ENCODE results near the gene MRPS5. TPM values are rescaled to one million over a fixed set of nuclear protein-coding genes. Genes with fewer than 3 reads are reported as not detected.

MRPS5 gene
- total and polyA plus RNA-seq, 2 donors (not counting 1 experiment from before 2014, with no cell fraction given) = 46.3 to 48.0 TPM

DNA sequence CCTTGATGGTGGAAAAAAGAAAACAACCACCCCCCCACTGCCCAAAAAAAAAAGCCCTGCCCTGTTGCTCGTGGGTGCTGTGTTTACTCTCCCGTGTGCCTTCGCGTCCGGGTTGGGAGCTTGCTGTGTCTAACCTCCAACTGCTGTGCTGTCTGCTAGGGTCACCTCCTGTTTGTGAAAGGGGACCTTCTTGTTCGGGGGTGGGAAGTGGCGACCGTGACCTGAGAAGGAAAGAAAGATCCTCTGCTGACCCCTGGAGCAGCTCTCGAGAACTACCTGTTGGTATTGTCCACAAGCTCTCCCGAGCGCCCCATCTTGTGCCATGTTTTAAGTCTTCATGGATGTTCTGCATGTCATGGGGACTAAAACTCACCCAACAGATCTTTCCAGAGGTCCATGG is 68.1 kb downstream of the MRPS5 start:
- POLR2A ChIA-PET = no interaction called here

DNA sequence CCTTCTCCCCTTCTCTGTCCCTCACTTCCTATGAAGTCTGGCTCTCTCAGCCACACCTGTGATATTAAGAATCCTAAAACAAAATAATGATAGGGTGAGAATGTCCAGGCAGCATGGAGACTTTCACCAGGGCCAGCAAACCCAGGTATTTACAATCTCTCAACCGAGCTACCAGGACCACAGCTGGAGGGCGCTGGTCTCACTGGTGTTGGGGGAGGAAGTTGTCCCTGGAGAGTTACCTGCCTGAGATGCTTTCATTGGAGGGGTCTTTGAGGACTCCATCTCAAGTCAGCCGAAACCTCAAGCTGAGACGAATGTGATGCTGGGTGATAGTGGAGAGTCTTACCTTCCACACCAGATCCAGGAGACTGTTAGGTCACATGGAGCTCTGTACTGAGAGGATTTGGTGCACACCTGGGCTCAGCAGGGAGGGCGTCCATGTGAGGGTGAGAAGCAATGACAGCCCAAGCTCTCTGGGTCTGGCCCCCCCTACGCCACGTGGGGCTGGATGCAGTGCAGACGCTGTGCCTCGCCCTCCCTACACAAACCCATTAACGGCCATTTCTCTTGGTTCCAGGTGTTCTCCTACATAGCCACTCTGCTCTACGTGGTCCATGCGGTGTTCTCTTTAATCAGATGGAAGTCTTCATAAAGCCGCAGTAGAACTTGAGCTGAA is 68.7 kb downstream of the MRPS5 start:
- ChIA-PET CTCF (no interaction called here), POLR2A (no interaction called here)
- H3K4me3 ChIP-seq (ENCODE audit: control extremely low read depth in 1 of 5, extremely low read depth in 1 of 5, insufficient read depth in 1 of 5, low read depth in 2 of 5, low read length in 4 of 5) = no peak overlapping the region
- 93% methylated on average over 10 of the region's 13 CpGs for WGBS (ENCODE audit: insufficient coverage)
- H3K9ac ChIP-seq (ENCODE audit: low read length) = no peak overlapping the region
- ATAC-seq (ENCODE audit: low read depth) = no peak
- Mint-ChIP-seq H3K27me3 (peaks cover 4% of the 10 kb centered on the region), H3K4me1 (no peaks in the 10 kb centered on the region), H3K27ac (no peak overlapping the region), H3K9me3 (ENCODE audit: insufficient read depth) (no peaks in the 10 kb centered on the region), H3K4me3 (no peak overlapping the region)
- H2AFZ ChIP-seq (ENCODE audit: insufficient read depth, low read depth, low read length, poor library complexity, severe bottlenecking) = no peak overlapping the region
- H4K20me1 ChIP-seq (ENCODE audit: control insufficient read depth, insufficient read depth, low read length, poor library complexity, severe bottlenecking) = no peaks in the 10 kb centered on the region
- H3K27ac ChIP-seq (ENCODE audit: low read length in 2 of 2) = no peak overlapping the region
- TF ChIP-seq, protein P1, sequence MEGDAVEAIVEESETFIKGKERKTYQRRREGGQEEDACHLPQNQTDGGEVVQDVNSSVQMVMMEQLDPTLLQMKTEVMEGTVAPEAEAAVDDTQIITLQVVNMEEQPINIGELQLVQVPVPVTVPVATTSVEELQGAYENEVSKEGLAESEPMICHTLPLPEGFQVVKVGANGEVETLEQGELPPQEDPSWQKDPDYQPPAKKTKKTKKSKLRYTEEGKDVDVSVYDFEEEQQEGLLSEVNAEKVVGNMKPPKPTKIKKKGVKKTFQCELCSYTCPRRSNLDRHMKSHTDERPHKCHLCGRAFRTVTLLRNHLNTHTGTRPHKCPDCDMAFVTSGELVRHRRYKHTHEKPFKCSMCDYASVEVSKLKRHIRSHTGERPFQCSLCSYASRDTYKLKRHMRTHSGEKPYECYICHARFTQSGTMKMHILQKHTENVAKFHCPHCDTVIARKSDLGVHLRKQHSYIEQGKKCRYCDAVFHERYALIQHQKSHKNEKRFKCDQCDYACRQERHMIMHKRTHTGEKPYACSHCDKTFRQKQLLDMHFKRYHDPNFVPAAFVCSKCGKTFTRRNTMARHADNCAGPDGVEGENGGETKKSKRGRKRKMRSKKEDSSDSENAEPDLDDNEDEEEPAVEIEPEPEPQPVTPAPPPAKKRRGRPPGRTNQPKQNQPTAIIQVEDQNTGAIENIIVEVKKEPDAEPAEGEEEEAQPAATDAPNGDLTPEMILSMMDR (IDR thresholded peaks at IDR 0.05) = no peak
- no peak for TF ChIP-seq EZH2 (IDR thresholded peaks at IDR 0.05; ENCODE audit: borderline replicate concordance, insufficient read depth, low read depth, low read length, poor library complexity, severe bottlenecking)
- DNase-seq = no peak
- H3K4me1 ChIP-seq (ENCODE audit: control insufficient read depth in 2 of 2, insufficient read depth in 2 of 2, low read length in 2 of 2) = no peaks in the 10 kb centered on the region
- no peaks in the 10 kb centered on the region for H3K9me3 ChIP-seq (ENCODE audit: control extremely low read depth in 1 of 3, control insufficient read depth in 2 of 3, insufficient read depth in 1 of 3, low read length in 2 of 3)
- H3K36me3 ChIP-seq (replicated peaks in 1 of 2; ENCODE audit: control extremely low read depth in 1 of 2, control insufficient read depth in 1 of 2, extremely low read depth in 1 of 2, insufficient read depth in 2 of 2, low read length in 1 of 2) = no peaks in the 10 kb centered on the region
- H3K4me2 ChIP-seq (replicated peaks; ENCODE audit: low read depth, low read length, poor library complexity, severe bottlenecking) = no peak overlapping the region
- H3K79me2 ChIP-seq (ENCODE audit: control insufficient read depth, insufficient read depth, low read length) = no peaks in the 10 kb centered on the region
- intact Hi-C loops (cut with micrococcal nuclease) = no loop called here
- peaks cover 0 to 3% (median 0%) of the 10 kb centered on the region in 4 experiments for H3K27me3 ChIP-seq (replicated peaks in 1 of 4; ENCODE audit: control extremely low read depth in 1 of 4, control insufficient read depth in 3 of 4, insufficient read depth in 4 of 4, low read length in 3 of 4)

More for the DNA sequence above, 68.1 kb downstream of the MRPS5 start:
- Histone ChIP-seq H2AFZ (ENCODE audit: insufficient read depth, low read depth, low read length, poor library complexity, severe bottlenecking) (no peak overlapping the region), H3K9ac (ENCODE audit: low read length) (no peak overlapping the region), H3K36me3 (replicated peaks in 1 of 2; ENCODE audit: control extremely low read depth in 1 of 2, control insufficient read depth in 1 of 2, extremely low read depth in 1 of 2, insufficient read depth in 2 of 2, low read length in 1 of 2) (no peaks in the 10 kb centered on the region), H4K20me1 (ENCODE audit: control insufficient read depth, insufficient read depth, low read length, poor library complexity, severe bottlenecking) (no peaks in the 10 kb centered on the region), H3K27ac (ENCODE audit: low read length in 2 of 2) (no peak overlapping the region), H3K4me3 (ENCODE audit: control extremely low read depth in 1 of 5, extremely low read depth in 1 of 5, insufficient read depth in 1 of 5, low read depth in 2 of 5, low read length in 4 of 5) (no peak overlapping the region), H3K4me2 (replicated peaks; ENCODE audit: low read depth, low read length, poor library complexity, severe bottlenecking) (no peak overlapping the region), H3K27me3 (replicated peaks in 1 of 4; ENCODE audit: control extremely low read depth in 1 of 4, control insufficient read depth in 3 of 4, insufficient read depth in 4 of 4, low read length in 3 of 4) (peaks cover 0 to 3% (median 0%) of the 10 kb centered on the region in 4 experiments), H3K9me3 (ENCODE audit: control extremely low read depth in 1 of 3, control insufficient read depth in 2 of 3, insufficient read depth in 1 of 3, low read length in 2 of 3) (no peaks in the 10 kb centered on the region), H3K4me1 (ENCODE audit: control insufficient read depth in 2 of 2, insufficient read depth in 2 of 2, low read length in 2 of 2) (no peaks in the 10 kb centered on the region), H3K79me2 (ENCODE audit: control insufficient read depth, insufficient read depth, low read length) (no peaks in the 10 kb centered on the region)
- CTCF ChIA-PET = no interaction called here
- H3K4me3 Mint-ChIP-seq = no peak overlapping the region
- no peak for TF ChIP-seq EZH2 (IDR thresholded peaks at IDR 0.05; ENCODE audit: borderline replicate concordance, insufficient read depth, low read depth, low read length, poor library complexity, severe bottlenecking)
- TF ChIP-seq, protein P1 (IDR thresholded peaks at IDR 0.05) = no peak
- 32% methylated on average over 7 of the region's 11 CpGs for WGBS (ENCODE audit: insufficient coverage)
- H3K4me1 Mint-ChIP-seq = no peaks in the 10 kb centered on the region
- no peak overlapping the region for H3K27ac Mint-ChIP-seq
- peaks cover 9% of the 10 kb centered on the region for H3K27me3 Mint-ChIP-seq
- no peaks in the 10 kb centered on the region for H3K9me3 Mint-ChIP-seq (ENCODE audit: insufficient read depth)
- intact Hi-C loops (cut with micrococcal nuclease) = no loop called here
- ATAC-seq (ENCODE audit: low read depth) (no peak), DNase-seq (no peak)

Measured in B cell (primary cell).